GM19239 (cell line): Measurements from ENCODE around the gene SYNJ1.
"Not testable (repeated sequence)": the region's sequence is repeated elsewhere in the genome, so short reads cannot be mapped to it uniquely, and the experiment has no call there.

Experiments
- DNase-seq: peaks from one replicate; pipeline ENCODE4 v3.0.0; 2011; ENCODE audit warnings: low spot score; ENCODE audit not compliant: insufficient read length
- FAIRE-seq: peaks from 2 replicates; lab custom pipeline; 2011; peaks lifted over from hg19 to GRCh38; lab: Jason Lieb, UNC

Gene SYNJ1

GRCh38 chr21:32641710-32642698 lies 85.8 kb downstream of the SYNJ1 start:
- FAIRE-seq (no peak), DNase-seq (no peak)

GRCh38 chr21:32626621-32627196 lies 101.1 kb downstream of the SYNJ1 start:
- DNase-seq (no peak), FAIRE-seq (no peak)

GRCh38 chr21:32618218-32618617 lies 109.6 kb downstream of the SYNJ1 start:
- DNase-seq, FAIRE-seq: not testable (repeated sequence)

- no peak for DNase-seq
- no peak for FAIRE-seq
These were observed 114.3 kb downstream of the SYNJ1 start for GRCh38 chr21:32613436-32614043.

- DNase-seq = no peak
- no peak for FAIRE-seq
These were observed 114.8 kb downstream of the SYNJ1 start for GRCh38 chr21:32612999-32613337.

- DNase-seq = peak; percentile 79
- peak; percentile 86 for FAIRE-seq
These were observed 115.5 kb downstream of the SYNJ1 start, which contains the start of gene CFAP298 for GRCh38 chr21:32612075-32612998. TSS of gene CFAP298 (minus strand) at chr21:32612377. CDS start at chr21:32612243, 134 bp downstream.

GRCh38 chr21:32611471-32611997 lies 116.3 kb downstream of the SYNJ1 start:
- DNase-seq (peak; percentile 22), FAIRE-seq (no peak)

GRCh38 chr21:32610940-32611339 lies 116.9 kb downstream of the SYNJ1 start:
- DNase-seq, FAIRE-seq: not testable (repeated sequence)

- FAIRE-seq (no peak), DNase-seq (no peak)
These were observed 119.0 kb downstream of the SYNJ1 start for GRCh38 chr21:32608851-32609250.

GRCh38 chr21:32605469-32605868 lies 122.3 kb downstream of the SYNJ1 start:
- FAIRE-seq = no peak
- DNase-seq = no peak

- FAIRE-seq (no peak), DNase-seq (no peak)
These were observed 123.3 kb downstream of the SYNJ1 start for GRCh38 chr21:32604464-32604863.

- FAIRE-seq = no peak
- no peak for DNase-seq
These were observed 124.7 kb downstream of the SYNJ1 start for GRCh38 chr21:32603131-32603530.

- no peak for FAIRE-seq
- no peak for DNase-seq
These were observed 125.7 kb downstream of the SYNJ1 start for GRCh38 chr21:32602099-32602498.

GRCh38 chr21:32599526-32599925 lies 128.3 kb downstream of the SYNJ1 start:
- DNase-seq (no peak), FAIRE-seq (no peak)

- DNase-seq = no peak
- FAIRE-seq = no peak
These were observed 128.7 kb downstream of the SYNJ1 start for GRCh38 chr21:32599091-32599490.

GRCh38 chr21:32597205-32597604 lies 130.6 kb downstream of the SYNJ1 start:
- FAIRE-seq = no peak
- DNase-seq = no peak

GRCh38 chr21:32595431-32595830 lies 132.4 kb downstream of the SYNJ1 start:
- no peak for DNase-seq
- no peak for FAIRE-seq

GRCh38 chr21:32593690-32594089 lies 134.1 kb downstream of the SYNJ1 start:
- FAIRE-seq (no peak), DNase-seq (no peak)

GRCh38 chr21:32592929-32593502 lies 134.8 kb downstream of the SYNJ1 start:
- DNase-seq (no peak), FAIRE-seq (no peak)
